ENCODE data around the gene RAD21L1. TPM values are rescaled to one million over a fixed set of nuclear protein-coding genes. Genes with fewer than 3 reads are reported as not detected.
"Not testable (repeated sequence)": the region's sequence is repeated elsewhere in the genome, so short reads cannot be mapped to it uniquely, and the experiment has no call there.

The RAD21L1 gene
- total RNA-seq, 3 donors from 2014 or later = 0.71 TPM; not detected in 2

DNA sequence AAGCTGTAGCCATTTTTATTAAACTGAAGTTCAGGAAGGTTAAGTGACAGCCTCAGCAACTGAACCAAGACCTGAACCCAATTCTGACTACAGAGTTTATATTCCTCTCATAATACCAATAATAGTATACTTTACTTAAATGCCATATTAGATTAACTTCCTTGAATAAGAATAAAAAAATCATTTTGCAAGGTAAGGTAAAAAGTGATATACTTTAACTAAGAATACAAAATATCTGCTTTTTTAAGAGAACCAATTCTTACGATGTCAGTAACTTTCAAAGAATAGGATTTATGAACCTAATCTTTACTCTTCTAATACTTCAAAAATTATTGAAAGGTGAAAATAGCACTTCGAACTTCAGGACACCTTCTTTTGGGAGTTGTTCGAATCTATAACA lies 3.7 kb downstream of the RAD21L1 start:
- H3K4me1 Mint-ChIP-seq (ENCODE audit: low read depth) = peaks cover 7% of the 10 kb centered on the region
- no peaks in the 10 kb centered on the region for H3K9me3 Mint-ChIP-seq
- no peaks in the 10 kb centered on the region for H3K36me3 Mint-ChIP-seq (ENCODE audit: insufficient read depth)
- H3K27me3 Mint-ChIP-seq (ENCODE audit: low read depth) = peaks cover 10% of the 10 kb centered on the region
- ATAC-seq (no peak), DNase-seq (no peak)
- H3K4me3 Mint-ChIP-seq = no peak overlapping the region

DNA sequence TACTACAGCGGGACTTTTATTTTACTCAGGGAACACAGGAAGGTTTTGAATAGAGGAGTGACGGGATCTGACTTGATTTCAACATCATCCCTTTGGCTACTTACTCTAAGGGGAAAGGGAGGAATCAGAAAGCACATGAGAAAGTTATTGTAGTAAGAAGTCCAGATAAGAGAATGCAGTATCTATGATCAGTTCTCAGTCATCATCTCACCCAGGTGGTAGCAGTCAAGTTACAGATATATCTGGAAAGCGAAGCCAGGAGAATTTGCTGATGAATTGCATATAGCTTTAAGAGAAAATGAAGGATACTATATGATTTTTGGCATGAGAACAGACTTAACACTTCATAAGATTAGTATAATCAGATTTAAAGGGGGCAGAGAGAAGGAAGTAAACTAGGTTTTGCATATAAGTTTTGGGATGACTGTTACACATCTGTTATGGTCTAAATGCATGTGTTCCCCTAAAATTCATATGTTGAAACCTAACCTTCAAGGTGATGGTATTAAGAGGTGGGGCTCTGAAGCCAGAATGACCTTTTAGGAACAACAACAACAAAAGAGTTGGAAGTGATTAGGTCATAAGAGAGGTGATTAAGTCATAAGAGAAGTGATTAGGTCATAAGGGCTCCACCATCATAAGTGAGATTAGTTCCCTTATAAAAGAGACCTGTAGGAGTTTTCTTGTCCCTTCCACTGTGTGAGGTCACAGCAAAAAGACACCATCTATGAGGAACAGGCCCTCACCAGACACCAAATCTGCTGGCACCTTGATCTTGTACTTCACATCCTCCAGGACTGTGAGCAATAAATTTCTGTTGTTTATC lies 6.7 kb downstream of the RAD21L1 start:
- ATAC-seq (no peak), DNase-seq (no peak)
- Mint-ChIP-seq H3K36me3 (ENCODE audit: insufficient read depth) (no peaks in the 10 kb centered on the region), H3K27me3 (ENCODE audit: low read depth) (peaks cover 13% of the 10 kb centered on the region), H3K9me3 (no peaks in the 10 kb centered on the region), H3K4me3 (no peak overlapping the region), H3K4me1 (ENCODE audit: low read depth) (peaks cover 1% of the 10 kb centered on the region)

GRCh38 chr20:1240549-1240948 lies 14.7 kb downstream of the RAD21L1 start:
- no peaks in the 10 kb centered on the region for H3K4me1 Mint-ChIP-seq (ENCODE audit: low read depth)
- DNase-seq (no peak), ATAC-seq (no peak)
- H3K9me3 Mint-ChIP-seq = no peaks in the 10 kb centered on the region
- H3K4me3 Mint-ChIP-seq = no peak overlapping the region
- no peaks in the 10 kb centered on the region for H3K36me3 Mint-ChIP-seq (ENCODE audit: insufficient read depth)
- H3K27me3 Mint-ChIP-seq (ENCODE audit: low read depth) = peaks cover 14% of the 10 kb centered on the region

- Mint-ChIP-seq H3K4me1 (ENCODE audit: low read depth) (no peaks in the 10 kb centered on the region), H3K27me3 (ENCODE audit: low read depth) (peaks cover 9% of the 10 kb centered on the region), H3K9me3 (no peaks in the 10 kb centered on the region), H3K36me3 (ENCODE audit: insufficient read depth) (no peaks in the 10 kb centered on the region), H3K4me3 (no peak overlapping the region)
- ATAC-seq (no peak), DNase-seq (no peak)
Observed at GRCh38 chr20:1241456-1241855, 15.6 kb downstream of the RAD21L1 start.

- DNase-seq = no peak
- Mint-ChIP-seq H3K4me3 (no peak overlapping the region), H3K36me3 (ENCODE audit: insufficient read depth) (no peaks in the 10 kb centered on the region), H3K4me1 (ENCODE audit: low read depth) (no peaks in the 10 kb centered on the region), H3K27me3 (ENCODE audit: low read depth) (peaks cover 9% of the 10 kb centered on the region), H3K9me3 (no peaks in the 10 kb centered on the region)
- no peak for ATAC-seq
Observed at GRCh38 chr20:1242099-1242498, 16.3 kb downstream of the RAD21L1 start.

DNA sequence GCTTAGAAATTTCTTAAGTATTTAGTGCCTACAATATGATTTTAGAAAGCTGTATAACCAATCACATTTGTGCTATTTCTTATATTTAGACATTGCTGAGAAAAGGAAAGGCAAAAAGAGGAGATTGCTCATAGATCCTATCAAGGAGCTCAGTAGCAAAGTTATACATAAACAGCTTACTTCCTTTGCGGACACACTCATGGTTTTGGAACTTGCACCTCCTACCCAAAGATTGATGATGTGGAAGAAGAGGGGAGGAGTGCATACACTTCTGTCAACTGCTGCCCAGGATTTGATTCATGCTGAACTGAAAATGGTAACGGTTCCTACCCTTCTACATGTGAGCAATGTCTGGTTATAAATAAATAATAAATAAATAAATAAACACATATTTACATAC lies 16.7 kb downstream of the RAD21L1 start:
- H3K9me3 Mint-ChIP-seq = no peaks in the 10 kb centered on the region
- H3K4me3 Mint-ChIP-seq = no peak overlapping the region
- ATAC-seq = peak; percentile 43 to 59
- H3K27me3 Mint-ChIP-seq (ENCODE audit: low read depth) = peaks cover 9% of the 10 kb centered on the region
- H3K36me3 Mint-ChIP-seq (ENCODE audit: insufficient read depth) = no peaks in the 10 kb centered on the region
- H3K4me1 Mint-ChIP-seq (ENCODE audit: low read depth) = no peaks in the 10 kb centered on the region
- no peak for DNase-seq

DNA sequence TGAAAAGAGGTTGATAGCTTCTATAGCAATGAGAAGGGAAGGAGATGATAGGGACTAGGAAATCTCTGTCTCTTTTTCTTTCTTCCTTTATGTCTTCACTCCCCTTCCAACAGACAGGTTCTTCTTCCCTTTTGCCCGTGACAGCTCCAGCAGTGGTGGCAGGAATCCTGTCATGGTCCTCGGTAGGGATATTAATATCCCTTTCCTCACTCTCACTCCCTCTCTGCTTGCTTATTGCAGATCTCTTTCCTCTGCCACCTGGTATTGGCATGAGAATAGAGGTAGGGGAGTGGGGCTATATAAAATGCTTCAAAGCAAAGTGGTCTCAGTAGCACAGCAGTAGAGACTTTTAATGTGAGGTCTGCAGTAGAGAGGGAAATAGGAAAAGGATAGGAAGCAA lies 19.7 kb downstream of the RAD21L1 start:
- Mint-ChIP-seq H3K36me3 (ENCODE audit: insufficient read depth) (no peaks in the 10 kb centered on the region), H3K4me1 (ENCODE audit: low read depth) (no peaks in the 10 kb centered on the region), H3K27me3 (ENCODE audit: low read depth) (peaks cover 3% of the 10 kb centered on the region), H3K4me3 (no peak overlapping the region), H3K9me3 (no peaks in the 10 kb centered on the region)
- ATAC-seq (no peak), DNase-seq (no peak)

DNA sequence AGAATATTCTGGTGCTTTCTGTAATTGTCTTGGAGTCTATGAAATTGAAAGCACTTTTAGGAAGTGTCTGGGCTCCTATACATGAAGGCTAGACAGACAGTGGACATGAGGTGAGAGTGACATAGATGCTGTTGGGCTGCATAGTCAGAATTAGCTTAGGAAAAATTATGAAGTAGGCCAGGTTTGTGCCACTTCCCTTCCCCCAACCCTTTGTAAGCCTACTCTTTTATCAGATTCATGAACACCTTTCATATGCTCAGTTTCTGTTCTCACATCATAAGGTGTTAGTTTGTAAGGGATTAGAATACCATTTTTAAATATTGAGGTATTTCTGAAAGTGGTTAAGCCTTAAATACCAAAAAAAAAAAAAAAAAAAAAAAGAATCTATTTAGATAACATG lies 21.8 kb downstream of the RAD21L1 start:
- Mint-ChIP-seq H3K36me3 (ENCODE audit: insufficient read depth) (no peaks in the 10 kb centered on the region), H3K9me3 (peaks cover 3% of the 10 kb centered on the region), H3K4me3 (no peak overlapping the region), H3K4me1 (ENCODE audit: low read depth) (peaks cover 7% of the 10 kb centered on the region), H3K27me3 (ENCODE audit: low read depth) (peaks cover 2% of the 10 kb centered on the region)
- no peak for ATAC-seq
- no peak for DNase-seq

GRCh38 chr20:1250282-1250681 lies 24.4 kb downstream of the RAD21L1 start:
- DNase-seq; H3K9me3 Mint-ChIP-seq; ATAC-seq; H3K36me3 Mint-ChIP-seq (ENCODE audit: insufficient read depth); H3K4me1 Mint-ChIP-seq (ENCODE audit: low read depth); H3K4me3 Mint-ChIP-seq; H3K27me3 Mint-ChIP-seq (ENCODE audit: low read depth): not testable (repeated sequence)

DNA sequence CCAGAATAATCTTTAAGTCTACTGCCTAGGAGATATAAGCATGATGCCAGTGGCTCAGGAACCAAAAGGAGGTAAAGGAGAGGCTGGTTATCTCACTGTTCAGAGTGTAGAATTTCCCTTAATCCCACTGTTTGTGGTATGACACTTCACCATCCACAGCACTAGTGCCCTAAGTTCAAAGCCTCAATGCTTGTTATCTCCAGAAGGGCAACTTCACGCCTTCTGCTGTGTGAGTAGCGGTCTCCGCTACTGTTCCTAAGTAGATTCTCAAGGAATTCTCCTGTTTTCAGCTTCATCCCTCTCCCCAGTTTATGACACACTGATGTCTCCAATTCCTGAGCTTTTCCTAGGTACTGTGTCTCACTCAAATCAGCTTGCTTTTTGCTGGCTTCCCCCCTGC lies 26.6 kb downstream of the RAD21L1 start:
- Mint-ChIP-seq H3K36me3 (ENCODE audit: insufficient read depth) (no peaks in the 10 kb centered on the region), H3K9me3 (peaks cover 3% of the 10 kb centered on the region), H3K4me1 (ENCODE audit: low read depth) (peaks cover 7% of the 10 kb centered on the region), H3K27me3 (ENCODE audit: low read depth) (peaks cover 4% of the 10 kb centered on the region), H3K4me3 (no peak overlapping the region)
- no peak for DNase-seq
- no peak for ATAC-seq

DNA sequence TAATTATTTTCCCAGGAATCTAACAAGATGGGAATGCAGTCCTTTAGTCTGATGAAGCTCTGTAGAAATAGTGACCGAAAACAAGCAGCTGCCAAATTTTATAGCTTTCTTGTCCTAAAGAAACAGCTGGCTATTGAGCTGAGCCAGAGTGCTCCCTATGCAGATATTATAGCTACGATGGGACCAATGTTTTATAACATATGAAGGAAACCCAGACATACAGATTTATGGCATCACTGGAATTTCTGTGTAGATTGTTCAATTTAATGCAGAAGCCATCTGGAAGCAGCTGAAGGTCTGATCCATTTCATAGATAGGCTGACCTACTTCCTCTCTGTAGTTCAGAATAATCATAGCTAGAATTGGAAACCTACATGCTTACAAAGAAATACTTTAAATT lies 28.4 kb downstream of the RAD21L1 start:
- DNase-seq = no peak
- Mint-ChIP-seq H3K27me3 (ENCODE audit: low read depth) (peaks cover 4% of the 10 kb centered on the region), H3K36me3 (ENCODE audit: insufficient read depth) (no peaks in the 10 kb centered on the region), H3K9me3 (peaks cover 3% of the 10 kb centered on the region), H3K4me1 (ENCODE audit: low read depth) (peaks cover 7% of the 10 kb centered on the region), H3K4me3 (no peak overlapping the region)
- no peak for ATAC-seq

DNA sequence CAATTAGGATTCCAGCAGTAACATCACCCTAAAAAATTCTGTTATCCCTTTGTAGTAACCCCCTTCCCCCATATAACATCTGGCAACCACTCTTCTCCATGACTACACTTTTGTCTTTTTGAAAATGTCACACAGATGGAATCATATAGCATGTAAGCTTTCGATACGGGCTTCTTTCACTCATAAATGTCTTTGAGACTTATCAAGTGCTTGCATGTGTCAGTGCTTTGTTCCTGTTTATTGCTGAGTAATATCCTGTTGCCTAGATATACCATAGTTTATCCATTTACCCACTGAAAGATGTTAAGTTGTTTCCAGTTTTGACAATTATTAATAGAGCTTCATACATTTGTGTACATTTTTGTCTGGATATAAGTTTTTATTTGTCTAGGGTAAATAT lies 29.8 kb downstream of the RAD21L1 start:
- no peak for DNase-seq
- peaks cover 4% of the 10 kb centered on the region for H3K27me3 Mint-ChIP-seq (ENCODE audit: low read depth)
- no peak for ATAC-seq
- peaks cover 3% of the 10 kb centered on the region for H3K9me3 Mint-ChIP-seq
- H3K36me3 Mint-ChIP-seq (ENCODE audit: insufficient read depth) = no peaks in the 10 kb centered on the region
- H3K4me3 Mint-ChIP-seq = no peak overlapping the region
- H3K4me1 Mint-ChIP-seq (ENCODE audit: low read depth) = peaks cover 7% of the 10 kb centered on the region

- no peak overlapping the region for H3K4me3 Mint-ChIP-seq
- peaks cover 50% of the 10 kb centered on the region for H3K4me1 Mint-ChIP-seq (ENCODE audit: low read depth)
- DNase-seq (no peak), ATAC-seq (no peak)
- H3K36me3 Mint-ChIP-seq (ENCODE audit: insufficient read depth) = no peaks in the 10 kb centered on the region
- no peaks in the 10 kb centered on the region for H3K9me3 Mint-ChIP-seq
- peaks cover 5% of the 10 kb centered on the region for H3K27me3 Mint-ChIP-seq (ENCODE audit: low read depth)
Observed at GRCh38 chr20:1263853-1264252, 38.0 kb downstream of the RAD21L1 start.

DNA sequence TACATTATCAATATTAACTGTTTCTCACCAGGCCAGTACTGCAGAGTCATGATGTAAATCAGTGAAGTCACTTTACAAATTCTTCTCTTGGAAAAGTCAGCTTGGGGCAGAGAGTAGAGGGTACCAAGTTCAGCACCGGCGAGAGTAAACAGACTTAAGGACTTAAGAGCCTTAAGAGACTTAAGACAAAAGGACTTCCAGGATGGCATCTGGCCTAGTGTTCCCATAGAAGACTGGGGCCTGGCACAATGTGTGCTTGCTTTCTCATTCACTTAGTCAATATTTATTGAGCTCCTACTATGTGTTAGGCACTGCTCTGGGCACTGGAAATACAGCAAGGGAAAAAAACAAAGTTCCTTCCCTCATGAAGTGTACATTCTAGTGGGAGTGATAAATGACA lies 38.9 kb downstream of the RAD21L1 start:
- DNase-seq = no peak
- no peak for ATAC-seq
- Mint-ChIP-seq H3K4me1 (ENCODE audit: low read depth) (peaks cover 54% of the 10 kb centered on the region), H3K4me3 (peak overlapping the region; percentile 87), H3K27me3 (ENCODE audit: low read depth) (peaks cover 5% of the 10 kb centered on the region), H3K9me3 (no peaks in the 10 kb centered on the region), H3K36me3 (ENCODE audit: insufficient read depth) (peaks cover 2% of the 10 kb centered on the region)

DNA sequence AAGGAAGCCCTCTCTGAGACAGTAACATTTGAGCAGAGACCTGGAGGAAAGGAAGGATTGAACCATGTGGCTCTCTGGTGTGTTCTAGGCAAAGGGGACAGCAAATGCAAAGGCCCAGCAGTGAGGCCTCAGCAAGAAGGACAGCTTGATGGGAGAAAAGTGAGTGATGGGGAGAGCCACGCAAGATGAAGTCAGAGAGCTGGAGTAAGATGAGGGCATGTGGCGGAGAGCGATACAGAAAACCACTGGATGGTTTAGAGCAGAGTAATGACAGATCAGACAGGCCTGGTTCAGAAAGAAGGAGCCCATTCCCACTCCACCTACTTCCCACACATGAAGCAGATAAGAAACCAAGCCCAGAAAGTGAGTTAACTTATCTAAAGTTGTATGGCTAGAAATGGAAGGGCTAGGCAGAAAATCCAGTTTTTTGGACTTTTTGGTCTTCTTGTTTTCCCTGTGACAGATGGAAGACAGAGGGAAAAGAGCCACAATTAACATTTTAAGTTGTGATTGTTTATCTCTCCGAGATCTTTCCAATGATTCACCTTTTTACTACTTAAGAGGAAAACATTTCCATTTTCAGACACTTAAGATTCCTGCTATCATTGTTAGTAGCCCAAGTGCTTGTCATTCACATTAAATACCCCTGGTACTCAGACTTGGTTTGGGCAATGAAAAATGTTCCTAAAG lies 39.5 kb downstream of the RAD21L1 start:
- Mint-ChIP-seq H3K27me3 (ENCODE audit: low read depth) (peaks cover 5% of the 10 kb centered on the region), H3K4me3 (peak overlapping the region; percentile 87), H3K9me3 (no peaks in the 10 kb centered on the region), H3K36me3 (ENCODE audit: insufficient read depth) (peaks cover 2% of the 10 kb centered on the region), H3K4me1 (ENCODE audit: low read depth) (peaks cover 54% of the 10 kb centered on the region)
- ATAC-seq = no peak
- no peak for DNase-seq

Data from activated T-cell treated with anti-CD3 and anti-CD28 coated beads, Interleukin-2, amount 50 U/mL, for 4 hours (primary cell).